ENCODE results near the gene CCDC85B. TPM values are rescaled to one million over a fixed set of nuclear protein-coding genes. Genes with fewer than 3 reads are reported as not detected.

CCDC85B gene
- total and polyA plus RNA-seq, 2 experiments from 2014 or later: 15.1 to 41.6 TPM

- H3K27me3 ChIP-seq: no peaks in the 10 kb centered on the region
- H3K9me2 ChIP-seq (replicated peaks; ENCODE audit: insufficient read depth): no peaks in the 10 kb centered on the region
- no peaks in the 10 kb centered on the region for H3K36me3 ChIP-seq (replicated peaks; ENCODE audit: insufficient read depth, low read depth)
- H4K20me1 ChIP-seq (ENCODE audit: insufficient read depth, poor library complexity, severe bottlenecking): no peaks in the 10 kb centered on the region
- DNase-seq (ENCODE audit: low spot score): no peak
- TF ChIP-seq EZH2phosphoT487 (IDR thresholded peaks at IDR 0.05; ENCODE audit: low read depth, severe bottlenecking, unreplicated experiment): no peak
- no peak for TF ChIP-seq EZH2 (IDR thresholded peaks at IDR 0.05; ENCODE audit: borderline replicate concordance)
- TF ChIP-seq, protein P1, sequence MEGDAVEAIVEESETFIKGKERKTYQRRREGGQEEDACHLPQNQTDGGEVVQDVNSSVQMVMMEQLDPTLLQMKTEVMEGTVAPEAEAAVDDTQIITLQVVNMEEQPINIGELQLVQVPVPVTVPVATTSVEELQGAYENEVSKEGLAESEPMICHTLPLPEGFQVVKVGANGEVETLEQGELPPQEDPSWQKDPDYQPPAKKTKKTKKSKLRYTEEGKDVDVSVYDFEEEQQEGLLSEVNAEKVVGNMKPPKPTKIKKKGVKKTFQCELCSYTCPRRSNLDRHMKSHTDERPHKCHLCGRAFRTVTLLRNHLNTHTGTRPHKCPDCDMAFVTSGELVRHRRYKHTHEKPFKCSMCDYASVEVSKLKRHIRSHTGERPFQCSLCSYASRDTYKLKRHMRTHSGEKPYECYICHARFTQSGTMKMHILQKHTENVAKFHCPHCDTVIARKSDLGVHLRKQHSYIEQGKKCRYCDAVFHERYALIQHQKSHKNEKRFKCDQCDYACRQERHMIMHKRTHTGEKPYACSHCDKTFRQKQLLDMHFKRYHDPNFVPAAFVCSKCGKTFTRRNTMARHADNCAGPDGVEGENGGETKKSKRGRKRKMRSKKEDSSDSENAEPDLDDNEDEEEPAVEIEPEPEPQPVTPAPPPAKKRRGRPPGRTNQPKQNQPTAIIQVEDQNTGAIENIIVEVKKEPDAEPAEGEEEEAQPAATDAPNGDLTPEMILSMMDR (IDR thresholded peaks at IDR 0.05; ENCODE audit: poor library complexity): no peak
- whole genome bisulfite sequencing (ENCODE audit: low lambda C conversion rate, missing lambda C conversion rate): 94% methylated on average over 10 of the region's 13 CpGs
- peaks cover 13% of the 10 kb centered on the region for H3K4me1 ChIP-seq (ENCODE audit: insufficient read depth)
- no peaks in the 10 kb centered on the region for H3K9me3 ChIP-seq (ENCODE audit: low read depth)
- no peak overlapping the region for H3K4me2 ChIP-seq
- no peak overlapping the region for H3K27ac ChIP-seq
- no peak overlapping the region for H3K4me3 ChIP-seq
- H2AFZ ChIP-seq: no peak overlapping the region
- peaks cover 24% of the 10 kb centered on the region for H3K79me2 ChIP-seq
Measured at GRCh38 chr11:65883058-65883761, 7.3 kb upstream of the CCDC85B start.

DNA sequence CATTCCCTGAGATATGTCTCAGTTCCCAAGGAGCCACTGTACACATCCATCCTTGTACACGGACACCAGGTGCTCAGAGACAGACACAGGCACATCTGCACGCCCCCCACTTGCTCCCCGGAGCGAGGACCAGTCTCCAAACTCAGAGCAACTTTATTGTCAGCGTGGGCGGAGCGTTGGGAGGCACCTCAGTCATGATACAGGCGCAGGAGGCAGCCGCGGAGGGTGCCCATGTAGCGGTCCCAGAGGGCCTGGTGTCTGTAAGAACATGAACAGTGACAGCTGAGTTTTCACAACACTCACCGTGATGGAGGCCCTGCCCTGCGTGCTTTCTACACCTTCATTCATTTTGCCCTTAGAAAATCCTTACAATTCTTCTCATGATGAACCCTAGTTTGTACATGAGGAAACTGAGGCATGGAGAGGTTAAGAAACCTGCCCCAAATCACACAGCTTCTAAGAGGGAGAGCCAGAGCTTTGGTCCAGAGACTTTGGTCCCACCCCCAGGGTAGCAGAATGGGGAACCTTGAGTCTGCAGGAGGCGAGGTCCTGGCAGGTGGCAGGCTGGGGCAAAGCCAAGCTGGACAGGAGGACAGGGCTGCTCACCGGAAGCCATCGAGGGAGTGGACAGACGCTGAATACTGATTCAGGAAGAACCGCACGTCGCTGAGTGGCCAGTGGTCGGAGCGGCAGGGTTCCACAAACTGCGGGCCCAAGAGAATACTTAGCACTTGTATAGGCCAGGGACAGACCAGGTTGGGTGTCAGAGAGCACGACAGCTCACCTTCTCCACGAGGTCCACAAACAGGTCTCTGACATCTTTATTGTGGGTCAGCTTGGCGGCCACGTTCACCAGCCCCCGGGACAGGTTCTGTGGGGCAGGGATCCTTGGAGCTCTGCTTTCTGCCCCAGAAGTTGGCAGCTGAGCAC lies 6.4 kb upstream of the CCDC85B start:
- H4K20me1 ChIP-seq (ENCODE audit: insufficient read depth, poor library complexity, severe bottlenecking): no peaks in the 10 kb centered on the region
- WGBS (ENCODE audit: low lambda C conversion rate, missing lambda C conversion rate): 93% methylated on average over 28 of the region's 28 CpGs

DNA sequence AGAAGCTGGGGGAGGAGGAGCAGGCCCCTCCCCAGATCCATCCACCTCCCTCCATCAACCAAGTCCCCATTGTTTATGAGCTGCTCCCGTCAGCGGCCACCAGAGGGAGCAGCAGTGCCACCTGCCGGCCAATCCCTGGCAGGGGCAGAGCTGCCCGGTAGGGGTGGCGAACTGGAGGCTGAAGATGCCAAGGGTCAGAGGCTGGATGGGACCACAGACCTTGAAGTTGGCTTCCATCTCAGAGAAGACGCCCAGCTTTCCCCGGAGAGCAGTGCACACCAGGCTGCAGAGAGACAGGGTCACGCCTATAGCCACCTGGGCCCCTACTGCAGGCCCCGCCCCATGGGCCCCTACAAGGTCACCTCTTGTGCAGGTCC lies 5.8 kb upstream of the CCDC85B start:
- H2AFZ ChIP-seq: no peak overlapping the region

More for the DNA sequence above, 6.4 kb upstream of the CCDC85B start:
- no peak overlapping the region for H3K27ac ChIP-seq
- peaks cover 15% of the 10 kb centered on the region for H3K4me1 ChIP-seq (ENCODE audit: insufficient read depth)
- DNase-seq (ENCODE audit: low spot score): no peak
- H3K4me2 ChIP-seq: no peak overlapping the region
- peaks cover 24% of the 10 kb centered on the region for H3K79me2 ChIP-seq
- no peaks in the 10 kb centered on the region for H3K36me3 ChIP-seq (replicated peaks; ENCODE audit: insufficient read depth, low read depth)
- H2AFZ ChIP-seq: no peak overlapping the region
- H3K27me3 ChIP-seq: no peaks in the 10 kb centered on the region
- H3K9me3 ChIP-seq (ENCODE audit: low read depth): no peaks in the 10 kb centered on the region
- H3K4me3 ChIP-seq: no peak overlapping the region
- no peaks in the 10 kb centered on the region for H3K9me2 ChIP-seq (replicated peaks; ENCODE audit: insufficient read depth)
- TF ChIP-seq EZH2 (IDR thresholded peaks at IDR 0.05; ENCODE audit: borderline replicate concordance) (no peak), EZH2phosphoT487 (IDR thresholded peaks at IDR 0.05; ENCODE audit: low read depth, severe bottlenecking, unreplicated experiment) (no peak)
- TF ChIP-seq, protein P1 (IDR thresholded peaks at IDR 0.05; ENCODE audit: poor library complexity): no peak

More for the DNA sequence above, 5.8 kb upstream of the CCDC85B start:
- H3K4me2 ChIP-seq: no peak overlapping the region
- no peaks in the 10 kb centered on the region for H3K9me2 ChIP-seq (replicated peaks; ENCODE audit: insufficient read depth)
- H3K4me3 ChIP-seq: no peak overlapping the region
- H3K36me3 ChIP-seq (replicated peaks; ENCODE audit: insufficient read depth, low read depth): no peaks in the 10 kb centered on the region
- WGBS (ENCODE audit: low lambda C conversion rate, missing lambda C conversion rate): 27% methylated on average over 9 of the region's 9 CpGs
- no peaks in the 10 kb centered on the region for H4K20me1 ChIP-seq (ENCODE audit: insufficient read depth, poor library complexity, severe bottlenecking)
- H3K9me3 ChIP-seq (ENCODE audit: low read depth): no peaks in the 10 kb centered on the region
- H3K27ac ChIP-seq: no peak overlapping the region
- DNase-seq (ENCODE audit: low spot score): peak; percentile 85
- peaks cover 22% of the 10 kb centered on the region for H3K4me1 ChIP-seq (ENCODE audit: insufficient read depth)
- H3K79me2 ChIP-seq: peaks cover 24% of the 10 kb centered on the region
- TF ChIP-seq, protein P1 (IDR thresholded peaks at IDR 0.05; ENCODE audit: poor library complexity): peak; percentile 99
- no peak for TF ChIP-seq EZH2phosphoT487 (IDR thresholded peaks at IDR 0.05; ENCODE audit: low read depth, severe bottlenecking, unreplicated experiment)
- no peaks in the 10 kb centered on the region for H3K27me3 ChIP-seq
